HG03575 (cell line): ENCODE data around the gene RASD1.
"Not testable (repeated sequence)": the region's sequence is repeated elsewhere in the genome, so short reads cannot be mapped to it uniquely, and the experiment has no call there.

Experiments used
- ATAC-seq: cut with Tn5 transposase; IDR thresholded peaks from one replicate; pipeline ENCODE4 v1.9.1; 2021; ENCODE audit not compliant: unreplicated experiment, insufficient number of reproducible peaks, low FRiP score; ENCODE audit errors: extremely low read depth

RASD1 gene

GRCh38 chr17:17457680-17458079 is 38.5 kb downstream of the RASD1 start:
- no peak for ATAC-seq

GRCh38 chr17:17456251-17456650 is 39.9 kb downstream of the RASD1 start:
- ATAC-seq = no peak

GRCh38 chr17:17455173-17455572 is 41.0 kb downstream of the RASD1 start:
- no peak for ATAC-seq

DNA sequence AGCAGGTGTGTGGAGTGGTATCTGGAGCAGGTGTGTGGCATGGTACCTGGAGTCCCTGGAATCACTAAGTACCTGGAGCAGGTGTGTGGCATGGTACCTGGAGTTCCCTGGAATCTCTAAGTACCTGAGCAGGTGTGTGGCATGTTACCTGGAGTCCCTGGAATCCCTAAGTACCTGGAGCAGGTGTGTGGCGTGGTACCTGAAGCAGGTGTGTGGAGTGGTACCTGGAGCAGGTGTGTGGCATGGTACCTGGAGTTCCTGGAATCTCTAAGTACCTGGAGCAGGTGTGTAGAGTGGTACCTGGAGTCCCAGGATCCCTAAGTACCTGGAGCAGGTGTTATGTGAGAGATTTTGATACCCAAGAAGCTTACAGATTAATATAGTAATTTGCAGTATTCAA is 41.5 kb downstream of the RASD1 start:
- ATAC-seq = not testable (repeated sequence)

DNA sequence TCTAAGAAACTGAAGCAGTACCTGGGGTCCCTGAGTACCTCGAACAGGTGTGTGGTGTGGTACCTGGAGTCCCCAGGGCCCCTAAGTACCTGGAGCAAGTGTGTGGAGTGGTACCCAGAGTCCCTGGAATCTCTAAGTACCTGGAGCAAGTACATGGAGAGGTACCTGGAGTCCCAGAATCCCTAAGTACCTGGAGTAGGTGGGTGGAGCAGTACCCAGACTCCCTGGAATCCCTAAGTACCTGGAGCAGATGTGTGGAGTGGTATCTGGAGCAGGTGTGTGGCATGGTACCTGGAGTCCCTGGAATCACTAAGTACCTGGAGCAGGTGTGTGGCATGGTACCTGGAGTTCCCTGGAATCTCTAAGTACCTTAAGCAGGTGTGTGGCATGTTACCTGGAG is 41.9 kb downstream of the RASD1 start:
- no peak for ATAC-seq

GRCh38 chr17:17453088-17453487 is 43.1 kb downstream of the RASD1 start:
- ATAC-seq = no peak

DNA sequence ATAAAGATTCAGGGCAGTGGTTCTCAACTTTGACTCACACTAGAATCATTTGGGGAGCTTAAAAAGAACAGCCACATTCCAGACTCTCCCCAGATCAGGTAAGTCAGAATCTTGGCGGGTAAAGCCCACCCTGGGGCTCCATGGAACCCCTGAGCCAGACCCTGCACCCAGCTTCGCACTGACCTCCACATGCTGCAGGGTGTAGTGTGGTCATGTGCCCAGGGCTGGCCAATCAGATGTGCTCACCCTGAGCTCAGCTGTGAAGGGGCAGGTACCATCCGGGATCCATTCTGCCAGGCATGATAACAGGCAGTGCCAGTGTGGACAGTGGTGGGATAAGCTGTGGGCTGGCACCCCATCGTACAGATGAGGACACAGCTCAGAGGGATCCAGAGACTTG is 47.5 kb downstream of the RASD1 start:
- ATAC-seq = no peak

DNA sequence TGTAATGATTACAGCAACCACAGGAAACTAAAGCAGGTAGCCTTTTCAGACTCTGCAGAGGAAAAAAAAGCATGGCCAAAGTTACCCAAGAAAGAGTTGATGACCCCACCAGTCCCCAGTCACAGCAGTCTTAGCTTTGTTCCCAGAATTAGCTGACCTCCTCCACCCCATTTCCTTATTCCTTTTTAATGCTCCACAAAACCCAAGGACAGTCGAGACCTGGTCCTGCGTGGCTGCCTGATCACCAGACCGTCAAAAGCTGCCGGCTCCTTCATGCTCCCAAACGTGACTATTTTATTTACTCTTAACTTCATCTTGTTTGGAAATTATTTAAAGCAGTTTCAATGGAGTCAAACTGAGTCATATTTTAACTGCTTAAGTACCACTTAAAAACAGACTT is 48.1 kb downstream of the RASD1 start:
- no peak for ATAC-seq

- no peak for ATAC-seq
These were observed 48.9 kb downstream of the RASD1 start for GRCh38 chr17:17447264-17447663.

GRCh38 chr17:17446666-17447155 is 49.5 kb downstream of the RASD1 start:
- ATAC-seq = no peak

DNA sequence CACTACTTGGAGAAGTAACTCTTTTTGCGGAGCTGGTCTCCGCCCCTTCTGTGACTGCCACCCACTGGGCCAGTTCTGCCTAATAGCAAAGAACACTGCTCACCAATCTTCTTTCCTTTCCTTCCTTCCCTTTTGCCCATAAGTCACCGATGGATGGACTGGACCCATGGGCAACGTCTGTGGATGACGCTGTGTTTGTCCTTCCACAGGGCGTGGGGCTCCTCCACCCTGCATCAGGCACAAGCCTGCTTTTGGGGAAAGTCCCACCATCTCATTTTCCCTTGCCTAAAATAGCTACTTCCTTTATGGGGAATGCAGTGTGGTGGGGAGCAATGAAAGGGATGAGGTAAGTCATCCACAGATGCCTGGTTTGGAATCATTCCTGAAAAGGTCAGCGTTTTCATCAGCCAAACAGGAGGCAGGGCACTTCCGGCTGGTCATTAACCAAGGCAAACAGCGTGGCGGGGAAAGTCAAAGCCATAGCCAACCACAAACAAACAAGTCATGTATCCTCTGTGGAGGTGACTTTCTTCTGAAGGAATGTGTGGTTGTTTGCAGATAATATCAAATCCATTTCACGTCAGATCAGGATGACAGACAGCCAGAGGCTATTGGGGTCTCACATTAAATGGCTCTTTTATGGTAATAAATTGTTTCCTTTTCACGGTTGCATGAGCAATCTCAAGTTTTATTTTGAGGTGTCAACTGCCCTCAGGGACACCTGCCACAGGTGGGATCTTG is 50.1 kb downstream of the RASD1 start:
- ATAC-seq = no peak

- ATAC-seq = no peak
These were observed 50.8 kb downstream of the RASD1 start for GRCh38 chr17:17445296-17445924.
